ENCODE measurements around the gene FGFR4.

Gene FGFR4

GRCh38 chr5:177130211-177131018 is 43.7 kb downstream of the FGFR4 start:
- H3K27me3 Mint-ChIP-seq (ENCODE audit: low read depth): peaks cover 19% of the 10 kb centered on the region
- H3K27ac Mint-ChIP-seq: peak overlapping the region; percentile 75 to 94 (median 91)
- no peaks in the 10 kb centered on the region for H3K9me3 Mint-ChIP-seq
- H3K4me3 Mint-ChIP-seq: peak overlapping the region; percentile 74 to 87 (median 79)
- peaks cover 19% of the 10 kb centered on the region for H3K4me1 Mint-ChIP-seq
- no peak for TF ChIP-seq CTCF (IDR thresholded peaks at IDR 0.05; ENCODE audit: unreplicated experiment in 3 of 3)
- H3K36me3 Mint-ChIP-seq (ENCODE audit: low read depth): peaks cover 8% of the 10 kb centered on the region

- no peak for TF ChIP-seq CTCF (IDR thresholded peaks at IDR 0.05; ENCODE audit: unreplicated experiment in 3 of 3)
- Mint-ChIP-seq H3K27me3 (ENCODE audit: low read depth) (peaks cover 19% of the 10 kb centered on the region), H3K4me1 (peaks cover 24% of the 10 kb centered on the region), H3K4me3 (peak overlapping the region; percentile 74 to 87 (median 79)), H3K27ac (peak overlapping the region; percentile 75 to 94 (median 91)), H3K9me3 (no peaks in the 10 kb centered on the region), H3K36me3 (ENCODE audit: low read depth) (peaks cover 14% of the 10 kb centered on the region)
Observed at GRCh38 chr5:177131019-177131320, 44.3 kb downstream of the FGFR4 start.

GRCh38 chr5:177131352-177132135 is 44.8 kb downstream of the FGFR4 start:
- Mint-ChIP-seq H3K9me3 (no peaks in the 10 kb centered on the region), H3K4me1 (peaks cover 29% of the 10 kb centered on the region), H3K27ac (peak overlapping the region; percentile 75 to 94 (median 78)), H3K36me3 (ENCODE audit: low read depth) (peaks cover 18% of the 10 kb centered on the region), H3K27me3 (ENCODE audit: low read depth) (peaks cover 19% of the 10 kb centered on the region), H3K4me3 (peak overlapping the region; percentile 72 to 87 (median 76))
- TF ChIP-seq CTCF (IDR thresholded peaks at IDR 0.05; ENCODE audit: unreplicated experiment in 3 of 3): no peak

- H3K4me3 Mint-ChIP-seq: peak overlapping the region; percentile 74 to 92 (median 74)
- peaks cover 19% of the 10 kb centered on the region for H3K27me3 Mint-ChIP-seq (ENCODE audit: low read depth)
- H3K4me1 Mint-ChIP-seq: peaks cover 38% of the 10 kb centered on the region
- no peak for TF ChIP-seq CTCF (IDR thresholded peaks at IDR 0.05; ENCODE audit: unreplicated experiment in 3 of 3)
- peak overlapping the region; percentile 35 to 99 (median 79) for H3K27ac Mint-ChIP-seq
- peaks cover 27% of the 10 kb centered on the region for H3K36me3 Mint-ChIP-seq (ENCODE audit: low read depth)
- H3K9me3 Mint-ChIP-seq: no peaks in the 10 kb centered on the region
Observed at GRCh38 chr5:177132136-177133095, 45.7 kb downstream of the FGFR4 start.

- H3K9me3 Mint-ChIP-seq: no peaks in the 10 kb centered on the region
- H3K4me1 Mint-ChIP-seq: peaks cover 38% of the 10 kb centered on the region
- H3K4me3 Mint-ChIP-seq: peak within 1 kb of the TSS; percentile 89 to 92 (median 92)
- H3K27me3 Mint-ChIP-seq (ENCODE audit: low read depth): peaks cover 16% of the 10 kb centered on the region
- TF ChIP-seq CTCF (IDR thresholded peaks at IDR 0.05; ENCODE audit: unreplicated experiment in 3 of 3): no peak
- peak within 1 kb of the TSS; percentile 97 to 99 (median 98) for H3K27ac Mint-ChIP-seq
- H3K36me3 Mint-ChIP-seq (ENCODE audit: low read depth): peaks cover 36% of the 10 kb centered on the region
Observed at GRCh38 chr5:177133096-177133852, 46.6 kb downstream of the FGFR4 start, which contains the start of gene NSD1. NSD1 (plus strand) TSS chr5:177133773; CDS start chr5:177135104, 1,331 bp downstream.

Data from nephron (organoid).